HepG2 (cell line): ENCODE data around the gene WDR13. TPM values are rescaled to one million over a fixed set of nuclear protein-coding genes. Genes with fewer than 3 reads are reported as not detected.
A peak's percentile ranks its signal among the peaks of the same experiment; 100 is the strongest.

Experiments
- CC2D1A ChIP-seq: sonication (generic); formaldehyde crosslinking; IDR thresholded peaks from 2 replicates; pipeline ENCODE4 v1.8.1; 2023; ENCODE audit warnings: mild to moderate bottlenecking, missing genetic modification reagents
- FOSL1 ChIP-seq: sonication (generic); formaldehyde crosslinking; IDR thresholded peaks from 2 replicates; pipeline ENCODE4 v1.9.0; 2021; ENCODE audit warnings: missing genetic modification reagents, borderline replicate concordance
- IRF2 ChIP-seq: IDR thresholded peaks from 2 replicates; pipeline ENCODE4 v1.6.1; 2018; ENCODE audit warnings: missing genetic modification reagents, missing compliant biosample characterization
- MAZ ChIP-seq, 2 experiments: sonication (generic) in 1 of 2; formaldehyde crosslinking in 1 of 2; IDR thresholded peaks; 2 replicates each; pipeline versions ENCODE4 v1.5.0 to v1.6.1; 2012 to 2020; ENCODE audit warnings: low read depth in 2 of 2, mild to moderate bottlenecking in 2 of 2, borderline replicate concordance in 1 of 2, improper control_type of control experiment in 1 of 2, low read length in 1 of 2, missing genetic modification reagents in 1 of 2, moderate library complexity in 1 of 2
- NPAS2 ChIP-seq: sonication (generic); formaldehyde crosslinking; IDR thresholded peaks from 2 replicates; pipeline ENCODE4 v1.8.0; 2022; ENCODE audit warnings: mild to moderate bottlenecking, missing genetic modification reagents, borderline replicate concordance
- SAFB2 ChIP-seq: sonication (generic); formaldehyde crosslinking; IDR thresholded peaks from 2 replicates; pipeline ENCODE4 v1.5.1; 2020; ENCODE audit warnings: missing genetic modification reagents, low read depth, mild to moderate bottlenecking, borderline replicate concordance
- SALL1 ChIP-seq: sonication (generic); formaldehyde crosslinking; IDR thresholded peaks from 2 replicates; pipeline ENCODE4 v1.8.0; 2022; ENCODE audit warnings: mild to moderate bottlenecking, missing genetic modification reagents
- SIN3B ChIP-seq: fragments of 150-350 bp; IDR thresholded peaks from 2 replicates; pipeline ENCODE4 v1.6.1; 2014; ENCODE audit warnings: low read length
- THAP11 ChIP-seq: IDR thresholded peaks from 2 replicates; pipeline ENCODE4 v1.6.1; 2016; ENCODE audit warnings: missing biosample characterization, missing genetic modification reagents
- ZFP82 ChIP-seq: sonication (generic); formaldehyde crosslinking; IDR thresholded peaks from 2 replicates; pipeline ENCODE4 v1.5.1; 2020; ENCODE audit warnings: mild to moderate bottlenecking, missing genetic modification reagents, borderline replicate concordance
- ZKSCAN5 ChIP-seq: sonication (generic); formaldehyde crosslinking; IDR thresholded peaks from 2 replicates; pipeline ENCODE4 v1.5.1; 2020; ENCODE audit warnings: mild to moderate bottlenecking, missing genetic modification reagents
- ZNF143 ChIP-seq: sonication (generic); formaldehyde crosslinking; IDR thresholded peaks from 2 replicates; pipeline ENCODE4 v1.4.0; 2020; ENCODE audit warnings: missing genetic modification reagents
- ZNF792 ChIP-seq: IDR thresholded peaks from 2 replicates; pipeline ENCODE4 v1.6.1; 2016
- polyA plus RNA-seq, 8 experiments: library from polyadenylated mRNA; depleted of rRNA in 3 of 8; stranded (reverse) in 7 of 8; unstranded in 1 of 8; fragments of >200 nt; fragmentation: Illumina TruSeq in 4 of 8; extraction: Trizol in 4 of 8; gene quantifications; 2 replicates each; pipeline versions ENCODE4 v1.2.1 to v1.2.3, GENCODE V29; 2011 to 2016; ENCODE audit warnings: low read depth in 4 of 8, missing spikeins in 1 of 8, mixed read lengths in 1 of 8; ENCODE audit not compliant: insufficient read depth in 1 of 8
- total RNA-seq, 5 experiments: library from RNA; depleted of rRNA; stranded (reverse); fragments of >200 nt; fragmentation: Illumina TruSeq; extraction: Trizol; gene quantifications; 2 replicates each; pipeline ENCODE4 v1.2.3, GENCODE V29; 2016; ENCODE audit warnings: low read depth in 1 of 5
- TF ChIP-seq, protein P1 (sequence below): sonication (generic); formaldehyde crosslinking; IDR thresholded peaks from 2 replicates; pipeline ENCODE4 v1.5.0; 2020; ENCODE audit warnings: mild to moderate bottlenecking, missing genetic modification reagents, moderate library complexity
- TF ChIP-seq, protein P2 (sequence below): sonication (generic); formaldehyde crosslinking; IDR thresholded peaks from 2 replicates; pipeline ENCODE4 v1.4.0; 2020; ENCODE audit warnings: missing genetic modification reagents
- TF ChIP-seq, protein P3 (sequence below): sonication (generic); formaldehyde crosslinking; IDR thresholded peaks from 2 replicates; pipeline ENCODE4 v1.5.0; 2020; ENCODE audit warnings: mild to moderate bottlenecking, missing genetic modification reagents, borderline replicate concordance

The WDR13 gene
- total and polyA plus RNA-seq, 2 of the 13 experiments (the other 11 are each of a cell fraction or from before 2014, with no cell fraction given), result 28.7 to 37.1 TPM

DNA sequence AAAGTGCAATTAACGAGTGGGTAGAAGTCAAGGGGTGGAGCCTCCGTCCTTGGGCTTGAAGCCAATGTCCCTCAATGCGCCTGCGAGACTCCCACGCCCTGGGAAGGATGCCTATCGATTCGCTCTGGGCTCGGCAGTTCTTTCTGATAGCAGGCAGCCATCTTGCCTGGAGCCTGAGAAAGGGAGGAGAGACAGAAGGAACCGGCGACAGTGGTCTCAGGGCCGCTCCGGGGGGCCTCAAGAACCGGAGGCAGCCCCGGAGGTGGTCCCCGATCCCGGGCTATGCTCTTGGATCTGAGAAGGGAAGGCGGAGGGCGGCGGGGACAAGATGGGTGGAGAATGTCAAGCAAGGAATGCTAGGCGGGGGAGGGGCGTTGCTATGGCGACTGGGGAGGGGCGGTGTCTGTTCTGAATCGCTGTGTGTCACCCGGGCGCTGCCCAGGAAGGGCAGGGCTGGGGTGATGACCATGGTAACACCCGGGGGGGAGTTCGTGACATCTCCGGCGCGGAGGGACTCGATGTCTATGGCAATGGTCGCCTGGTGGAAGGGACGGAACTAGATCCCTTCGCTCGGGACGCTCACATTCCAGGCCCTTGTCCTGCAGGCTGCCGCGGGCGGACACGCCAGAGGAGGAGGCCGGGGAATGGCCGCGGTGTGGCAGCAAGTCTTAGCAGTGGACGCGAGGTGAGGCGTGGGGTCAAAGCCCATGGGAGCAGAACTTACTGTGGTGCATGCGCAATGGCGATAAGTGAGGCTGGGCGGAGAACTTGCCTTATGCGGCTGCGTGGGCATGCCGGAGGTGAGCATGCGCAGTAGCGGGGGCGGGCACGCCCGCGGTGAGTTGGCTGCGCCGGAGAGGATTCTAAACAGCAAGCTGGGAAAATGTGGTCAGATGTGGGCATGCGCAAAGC is at the start of gene WDR13 (continued):
- peak; percentile 54; the same call in 1 of the 2 replicates for TF ChIP-seq THAP11 (CRISPR knock-in tag)
- TF ChIP-seq MAZ (IDR thresholded peaks at IDR 0.05; ENCODE audit: borderline replicate concordance, low read depth, low read length), result no peak
- no peak for TF ChIP-seq MAZ (CRISPR knock-in tag; IDR thresholded peaks at IDR 0.05; ENCODE audit: low read depth)
- TF ChIP-seq, protein P1, sequence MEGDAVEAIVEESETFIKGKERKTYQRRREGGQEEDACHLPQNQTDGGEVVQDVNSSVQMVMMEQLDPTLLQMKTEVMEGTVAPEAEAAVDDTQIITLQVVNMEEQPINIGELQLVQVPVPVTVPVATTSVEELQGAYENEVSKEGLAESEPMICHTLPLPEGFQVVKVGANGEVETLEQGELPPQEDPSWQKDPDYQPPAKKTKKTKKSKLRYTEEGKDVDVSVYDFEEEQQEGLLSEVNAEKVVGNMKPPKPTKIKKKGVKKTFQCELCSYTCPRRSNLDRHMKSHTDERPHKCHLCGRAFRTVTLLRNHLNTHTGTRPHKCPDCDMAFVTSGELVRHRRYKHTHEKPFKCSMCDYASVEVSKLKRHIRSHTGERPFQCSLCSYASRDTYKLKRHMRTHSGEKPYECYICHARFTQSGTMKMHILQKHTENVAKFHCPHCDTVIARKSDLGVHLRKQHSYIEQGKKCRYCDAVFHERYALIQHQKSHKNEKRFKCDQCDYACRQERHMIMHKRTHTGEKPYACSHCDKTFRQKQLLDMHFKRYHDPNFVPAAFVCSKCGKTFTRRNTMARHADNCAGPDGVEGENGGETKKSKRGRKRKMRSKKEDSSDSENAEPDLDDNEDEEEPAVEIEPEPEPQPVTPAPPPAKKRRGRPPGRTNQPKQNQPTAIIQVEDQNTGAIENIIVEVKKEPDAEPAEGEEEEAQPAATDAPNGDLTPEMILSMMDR (CRISPR knock-in tag), result peak; percentile 42; the same call in 1 of the 2 replicates
- no peak for TF ChIP-seq FOSL1 (CRISPR knock-in tag)
- TF ChIP-seq ZKSCAN5 (CRISPR knock-in tag), result no peak
- TF ChIP-seq SIN3B, result no peak
- no peak for TF ChIP-seq ZFP82 (CRISPR knock-in tag)
- 0 out of 2 replicates have a peak, but pooled peaks have one; percentile 36 for TF ChIP-seq IRF2 (CRISPR knock-in tag)
- TF ChIP-seq, protein P2, sequence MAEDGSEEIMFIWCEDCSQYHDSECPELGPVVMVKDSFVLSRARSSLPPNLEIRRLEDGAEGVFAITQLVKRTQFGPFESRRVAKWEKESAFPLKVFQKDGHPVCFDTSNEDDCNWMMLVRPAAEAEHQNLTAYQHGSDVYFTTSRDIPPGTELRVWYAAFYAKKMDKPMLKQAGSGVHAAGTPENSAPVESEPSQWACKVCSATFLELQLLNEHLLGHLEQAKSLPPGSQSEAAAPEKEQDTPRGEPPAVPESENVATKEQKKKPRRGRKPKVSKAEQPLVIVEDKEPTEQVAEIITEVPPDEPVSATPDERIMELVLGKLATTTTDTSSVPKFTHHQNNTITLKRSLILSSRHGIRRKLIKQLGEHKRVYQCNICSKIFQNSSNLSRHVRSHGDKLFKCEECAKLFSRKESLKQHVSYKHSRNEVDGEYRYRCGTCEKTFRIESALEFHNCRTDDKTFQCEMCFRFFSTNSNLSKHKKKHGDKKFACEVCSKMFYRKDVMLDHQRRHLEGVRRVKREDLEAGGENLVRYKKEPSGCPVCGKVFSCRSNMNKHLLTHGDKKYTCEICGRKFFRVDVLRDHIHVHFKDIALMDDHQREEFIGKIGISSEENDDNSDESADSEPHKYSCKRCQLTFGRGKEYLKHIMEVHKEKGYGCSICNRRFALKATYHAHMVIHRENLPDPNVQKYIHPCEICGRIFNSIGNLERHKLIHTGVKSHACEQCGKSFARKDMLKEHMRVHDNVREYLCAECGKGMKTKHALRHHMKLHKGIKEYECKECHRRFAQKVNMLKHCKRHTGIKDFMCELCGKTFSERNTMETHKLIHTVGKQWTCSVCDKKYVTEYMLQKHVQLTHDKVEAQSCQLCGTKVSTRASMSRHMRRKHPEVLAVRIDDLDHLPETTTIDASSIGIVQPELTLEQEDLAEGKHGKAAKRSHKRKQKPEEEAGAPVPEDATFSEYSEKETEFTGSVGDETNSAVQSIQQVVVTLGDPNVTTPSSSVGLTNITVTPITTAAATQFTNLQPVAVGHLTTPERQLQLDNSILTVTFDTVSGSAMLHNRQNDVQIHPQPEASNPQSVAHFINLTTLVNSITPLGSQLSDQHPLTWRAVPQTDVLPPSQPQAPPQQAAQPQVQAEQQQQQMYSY (CRISPR knock-in tag), result no peak
- TF ChIP-seq SAFB2 (CRISPR knock-in tag), result no peak
- peak; percentile 27; the same call in 1 of the 2 replicates for TF ChIP-seq SALL1 (CRISPR knock-in tag)
- TF ChIP-seq ZNF143 (CRISPR knock-in tag), result 0 out of 2 replicates have a peak, but pooled peaks have one; percentile 19
- no peak for TF ChIP-seq ZNF792 (CRISPR knock-in tag)
- TF ChIP-seq, protein P3, sequence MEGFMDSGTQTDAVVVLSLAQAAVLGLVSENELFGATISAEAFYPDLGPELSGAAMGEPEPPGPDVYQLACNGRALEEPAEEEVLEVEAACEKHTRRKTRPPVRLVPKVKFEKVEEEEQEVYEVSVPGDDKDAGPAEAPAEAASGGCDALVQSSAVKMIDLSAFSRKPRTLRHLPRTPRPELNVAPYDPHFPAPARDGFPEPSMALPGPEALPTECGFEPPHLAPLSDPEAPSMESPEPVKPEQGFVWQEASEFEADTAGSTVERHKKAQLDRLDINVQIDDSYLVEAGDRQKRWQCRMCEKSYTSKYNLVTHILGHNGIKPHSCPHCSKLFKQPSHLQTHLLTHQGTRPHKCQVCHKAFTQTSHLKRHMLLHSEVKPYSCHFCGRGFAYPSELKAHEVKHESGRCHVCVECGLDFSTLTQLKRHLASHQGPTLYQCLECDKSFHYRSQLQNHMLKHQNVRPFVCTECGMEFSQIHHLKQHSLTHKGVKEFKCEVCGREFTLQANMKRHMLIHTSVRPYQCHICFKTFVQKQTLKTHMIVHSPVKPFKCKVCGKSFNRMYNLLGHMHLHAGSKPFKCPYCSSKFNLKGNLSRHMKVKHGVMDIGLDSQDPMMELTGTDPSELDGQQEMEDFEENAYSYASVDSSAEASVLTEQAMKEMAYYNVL (CRISPR knock-in tag), result no peak
- TF ChIP-seq NPAS2, result no peak
- no peak for TF ChIP-seq CC2D1A (CRISPR knock-in tag)
